Panc1 (cell line): ENCODE measurements around the gene BTBD9.

Experiments
- CTCF ChIP-seq: fragments of 450-650 bp; IDR thresholded peaks from 2 replicates; pipeline ENCODE4 v1.5.1; 2017; ENCODE audit warnings: mild to moderate bottlenecking
- TF ChIP-seq, protein P1 (sequence below), 2 experiments: IDR thresholded peaks; 2 replicates each; pipeline ENCODE4 v1.6.1; 2011 to 2012; ENCODE audit warnings: low read depth in 2 of 2, control low read depth in 1 of 2, low read length in 1 of 2, mild to moderate bottlenecking in 1 of 2, moderate library complexity in 1 of 2; ENCODE audit not compliant: insufficient read depth in 1 of 2

DNA sequence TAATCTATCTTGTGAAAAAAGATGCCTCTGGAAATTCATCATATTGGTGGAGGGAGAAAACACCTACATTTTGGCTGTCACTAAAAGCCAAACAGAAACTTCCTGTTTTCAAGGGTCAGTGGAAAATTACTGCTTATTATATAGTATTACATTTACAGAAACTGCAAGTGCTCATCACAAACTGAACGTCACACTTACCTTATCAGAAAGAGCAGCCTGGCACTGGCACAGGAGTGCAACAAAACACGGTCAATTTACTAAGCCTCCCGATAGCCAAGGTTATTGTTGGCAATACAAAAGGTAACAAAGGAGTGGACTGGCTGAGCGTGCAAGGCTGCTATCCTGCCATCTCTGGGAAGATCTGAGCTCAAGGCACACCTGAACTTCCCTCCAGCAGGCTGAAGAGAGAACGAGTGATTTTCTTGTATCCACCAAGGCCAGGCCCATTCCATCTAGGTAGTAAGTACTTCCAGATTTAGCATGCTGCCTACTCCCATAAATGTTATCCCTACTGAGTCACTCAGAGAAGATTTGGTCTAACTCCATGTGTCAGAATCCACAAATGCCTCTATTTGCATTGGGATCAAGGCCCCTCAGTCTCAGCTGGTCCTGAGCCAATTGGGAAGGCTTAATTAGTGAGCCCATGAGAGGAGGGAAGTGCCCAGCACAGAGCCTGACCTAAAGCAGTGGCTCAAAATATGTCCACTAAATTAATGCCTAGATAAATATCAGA, 399.8 kb downstream of the BTBD9 start:
- TF ChIP-seq, protein P1, sequence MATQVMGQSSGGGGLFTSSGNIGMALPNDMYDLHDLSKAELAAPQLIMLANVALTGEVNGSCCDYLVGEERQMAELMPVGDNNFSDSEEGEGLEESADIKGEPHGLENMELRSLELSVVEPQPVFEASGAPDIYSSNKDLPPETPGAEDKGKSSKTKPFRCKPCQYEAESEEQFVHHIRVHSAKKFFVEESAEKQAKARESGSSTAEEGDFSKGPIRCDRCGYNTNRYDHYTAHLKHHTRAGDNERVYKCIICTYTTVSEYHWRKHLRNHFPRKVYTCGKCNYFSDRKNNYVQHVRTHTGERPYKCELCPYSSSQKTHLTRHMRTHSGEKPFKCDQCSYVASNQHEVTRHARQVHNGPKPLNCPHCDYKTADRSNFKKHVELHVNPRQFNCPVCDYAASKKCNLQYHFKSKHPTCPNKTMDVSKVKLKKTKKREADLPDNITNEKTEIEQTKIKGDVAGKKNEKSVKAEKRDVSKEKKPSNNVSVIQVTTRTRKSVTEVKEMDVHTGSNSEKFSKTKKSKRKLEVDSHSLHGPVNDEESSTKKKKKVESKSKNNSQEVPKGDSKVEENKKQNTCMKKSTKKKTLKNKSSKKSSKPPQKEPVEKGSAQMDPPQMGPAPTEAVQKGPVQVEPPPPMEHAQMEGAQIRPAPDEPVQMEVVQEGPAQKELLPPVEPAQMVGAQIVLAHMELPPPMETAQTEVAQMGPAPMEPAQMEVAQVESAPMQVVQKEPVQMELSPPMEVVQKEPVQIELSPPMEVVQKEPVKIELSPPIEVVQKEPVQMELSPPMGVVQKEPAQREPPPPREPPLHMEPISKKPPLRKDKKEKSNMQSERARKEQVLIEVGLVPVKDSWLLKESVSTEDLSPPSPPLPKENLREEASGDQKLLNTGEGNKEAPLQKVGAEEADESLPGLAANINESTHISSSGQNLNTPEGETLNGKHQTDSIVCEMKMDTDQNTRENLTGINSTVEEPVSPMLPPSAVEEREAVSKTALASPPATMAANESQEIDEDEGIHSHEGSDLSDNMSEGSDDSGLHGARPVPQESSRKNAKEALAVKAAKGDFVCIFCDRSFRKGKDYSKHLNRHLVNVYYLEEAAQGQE (IDR thresholded peaks at IDR 0.05; ENCODE audit: insufficient read depth in 1 of 2, low read depth in 2 of 2, low read length in 1 of 2), result no peak
- no peak for TF ChIP-seq CTCF
